Measurements from ENCODE around the gene ACAP1.

Gene ACAP1

GRCh38 chr17:7311110-7311705 is 25.1 kb upstream of the ACAP1 start:
- no peak for DNase-seq

- DNase-seq = no peak
Measured at GRCh38 chr17:7312432-7313087, 23.8 kb upstream of the ACAP1 start.

GRCh38 chr17:7313088-7313889 is 23.0 kb upstream of the ACAP1 start:
- DNase-seq = no peak

- DNase-seq = no peak
Measured at GRCh38 chr17:7313890-7314718, 22.2 kb upstream of the ACAP1 start.

GRCh38 chr17:7314719-7315569 is 21.4 kb upstream of the ACAP1 start, which contains the start of gene GPS2:
Gene GPS2, minus strand, starts transcription at chr17:7315360. Its CDS starts 308 bp downstream, at chr17:7315052.
- DNase-seq = peak; percentile 89

- DNase-seq = no peak
Measured at GRCh38 chr17:7315570-7316235, 20.6 kb upstream of the ACAP1 start.

- DNase-seq = no peak
Measured at GRCh38 chr17:7317161-7317803, 19.0 kb upstream of the ACAP1 start.

- DNase-seq = no peak
Measured at GRCh38 chr17:7318121-7318860, 18.0 kb upstream of the ACAP1 start.

GRCh38 chr17:7321466-7321865 is 14.9 kb upstream of the ACAP1 start:
- no peak for DNase-seq

- DNase-seq = no peak
Measured at GRCh38 chr17:7322520-7323194, 13.7 kb upstream of the ACAP1 start.

- DNase-seq = peak; percentile 57
Measured at GRCh38 chr17:7323731-7324437, 12.4 kb upstream of the ACAP1 start.

- DNase-seq = no peak
Measured at GRCh38 chr17:7324438-7324779, 11.9 kb upstream of the ACAP1 start.

- DNase-seq = no peak
Measured at GRCh38 chr17:7325031-7325528, 11.2 kb upstream of the ACAP1 start.

GRCh38 chr17:7326186-7326585 is 10.1 kb upstream of the ACAP1 start:
- no peak for DNase-seq

GRCh38 chr17:7327056-7327455 is 9.3 kb upstream of the ACAP1 start:
- no peak for DNase-seq

GRCh38 chr17:7327501-7327900 is 8.8 kb upstream of the ACAP1 start:
- no peak for DNase-seq

- no peak for DNase-seq
Measured at GRCh38 chr17:7328009-7328408, 8.3 kb upstream of the ACAP1 start.

- no peak for DNase-seq
Measured at GRCh38 chr17:7328840-7329373, 7.4 kb upstream of the ACAP1 start, which contains the start of gene NEURL4. Gene NEURL4, minus strand, starts transcription at chr17:7329335. Its CDS starts 23 bp downstream, at chr17:7329312.
